Uterus (tissue), 2 donors: ENCODE results near the gene IBA57.

ENCODE experiments used
- CTCF ChIP-seq, 4 experiments: fragments of 200-600 bp in 2 of 4; fragments of 450-650 bp in 2 of 4; sonication (generic) in 2 of 4; IDR thresholded peaks; one replicate each; pipeline ENCODE4 v1.5.1; 2016 to 2019; ENCODE audit warnings: antibody characterized with exemption in 4 of 4, mild to moderate bottlenecking in 2 of 4, moderate library complexity in 1 of 4
- POLR2A ChIP-seq, 2 donors: fragments of 450-650 bp; IDR thresholded peaks; one replicate each; pipeline ENCODE4 v1.6.1; 2016; ENCODE audit warnings: antibody characterized with exemption in 2 of 2, mild to moderate bottlenecking in 1 of 2, moderate library complexity in 1 of 2

- TF ChIP-seq CTCF (IDR thresholded peaks at IDR 0.05), result no peak
- TF ChIP-seq POLR2A (IDR thresholded peaks at IDR 0.05), result no peak
Observed at GRCh38 chr1:228160201-228160761, 5.3 kb upstream of the IBA57 start.
